MV-4-11 (cell line): Measurements from ENCODE around the gene RPL7L1.

Experiments
- DNase-seq: peaks from one replicate; lab custom pipeline; 2025; lab: John Stamatoyannopoulos, UW

The RPL7L1 gene

GRCh38 chr6:42933205-42933604 is 53.8 kb downstream of the RPL7L1 start:
- peak; percentile 84 for DNase-seq

GRCh38 chr6:42935322-42935721 is 55.9 kb downstream of the RPL7L1 start:
- DNase-seq, result peak; percentile 94

GRCh38 chr6:42936398-42936797 is 57.0 kb downstream of the RPL7L1 start:
- no peak for DNase-seq

GRCh38 chr6:42937548-42938427 is 58.4 kb downstream of the RPL7L1 start:
- DNase-seq, result no peak

- no peak for DNase-seq
Observed at GRCh38 chr6:42938428-42938796, 59.0 kb downstream of the RPL7L1 start.

- DNase-seq, result no peak
Observed at GRCh38 chr6:42938987-42939809, 59.8 kb downstream of the RPL7L1 start.
